Karpas-422 (cell line): ENCODE measurements around the gene RANGAP1. TPM values are rescaled to one million over a fixed set of nuclear protein-coding genes. Genes with fewer than 3 reads are reported as not detected.

Experiments
- DNase-seq: peaks from one replicate; pipeline ENCODE4 v3.0.0-alpha.2; 2015
- H2AFZ ChIP-seq: fragments of 200-600 bp; sonication (generic); 2 replicates; pipeline ENCODE4 v1.6.1; 2014; ENCODE audit warnings: antibody characterized with exemption, low read length, mixed read lengths
- H3K27ac ChIP-seq: fragments of 200-600 bp; sonication (generic); 2 replicates; pipeline ENCODE4 v1.5.1; 2014; ENCODE audit warnings: mild to moderate bottlenecking, low read length, moderate library complexity
- H3K27me3 ChIP-seq: fragments of 200-600 bp; sonication (generic); 2 replicates; pipeline ENCODE4 v1.6.1; 2014; ENCODE audit warnings: low read length, mixed read lengths
- H3K36me3 ChIP-seq: fragments of 200-600 bp; sonication (generic); 2 replicates; pipeline ENCODE4 v1.6.1; 2014; ENCODE audit warnings: low read length, mixed read lengths; ENCODE audit not compliant: insufficient read depth
- H3K4me1 ChIP-seq: fragments of 200-600 bp; sonication (generic); 2 replicates; pipeline ENCODE4 v1.6.1; 2014; ENCODE audit warnings: mild to moderate bottlenecking, low read length, mixed read lengths
- H3K4me2 ChIP-seq: fragments of 200-600 bp; sonication (generic); 2 replicates; pipeline ENCODE4 v1.6.1; 2014; ENCODE audit warnings: low read length, low read depth, mild to moderate bottlenecking; ENCODE audit not compliant: poor library complexity, severe bottlenecking
- H3K4me3 ChIP-seq: fragments of 200-600 bp; sonication (generic); 2 replicates; pipeline ENCODE4 v1.5.1; 2014; ENCODE audit warnings: mild to moderate bottlenecking, antibody characterized with exemption, low read length, mixed read lengths
- H3K79me2 ChIP-seq: fragments of 200-600 bp; sonication (generic); 2 replicates; pipeline ENCODE4 v1.6.1; 2014; ENCODE audit warnings: mild to moderate bottlenecking, low read length, mixed read lengths
- H3K9ac ChIP-seq: fragments of 200-600 bp; sonication (generic); 2 replicates; pipeline ENCODE4 v1.6.0; 2014; ENCODE audit warnings: low read length
- H3K9me2 ChIP-seq: fragments of 200-600 bp; sonication (generic), shearing (Covaris generic); replicated peaks from 2 replicates; pipeline ENCODE4 v1.6.0; 2014; ENCODE audit warnings: mild to moderate bottlenecking, low read length, moderate library complexity; ENCODE audit not compliant: insufficient read depth
- H3K9me3 ChIP-seq: fragments of 300-700, 200-600 bp; sonication (generic); 2 replicates; pipeline ENCODE4 v1.6.1; 2014; ENCODE audit warnings: low read length, mixed read lengths
- H4K20me1 ChIP-seq: fragments of 200-600 bp; sonication (generic); 2 replicates; pipeline ENCODE4 v1.6.1; 2014; ENCODE audit warnings: mild to moderate bottlenecking, antibody characterized with exemption, low read length, low read depth; ENCODE audit not compliant: insufficient read depth
- total RNA-seq: library from RNA; depleted of rRNA; stranded (reverse); fragments of >200 nt; shearing (Covaris generic); gene quantifications from 2 replicates; pipeline ENCODE4 v1.2.3, GENCODE V29; 2014; ENCODE audit warnings: low replicate concordance

The RANGAP1 gene
- total RNA-seq, 1 experiment from 2014 or later = 26.3 TPM

GRCh38 chr22:41324821-41325528 lies 39.0 kb upstream of the RANGAP1 start:
- Histone ChIP-seq H4K20me1 (no peaks in the 10 kb centered on the region), H3K27me3 (no peaks in the 10 kb centered on the region), H3K79me2 (0 out of 2 replicates have a peak, but pooled peaks cover 3% of the 10 kb centered on the region), H3K4me1 (no peaks in the 10 kb centered on the region), H3K9ac (no peak overlapping the region), H3K9me3 (no peaks in the 10 kb centered on the region), H2AFZ (no peak overlapping the region), H3K36me3 (no peaks in the 10 kb centered on the region), H3K27ac (no peak overlapping the region), H3K9me2 (no peaks in the 10 kb centered on the region), H3K4me2 (no peak overlapping the region), H3K4me3 (no peak overlapping the region)
- no peak for DNase-seq

GRCh38 chr22:41320416-41321240 lies 34.6 kb upstream of the RANGAP1 start:
- Histone ChIP-seq H3K27me3 (no peaks in the 10 kb centered on the region), H3K9me2 (no peaks in the 10 kb centered on the region), H3K36me3 (no peaks in the 10 kb centered on the region), H3K27ac (no peak overlapping the region), H3K9me3 (no peaks in the 10 kb centered on the region), H3K4me3 (no peak overlapping the region), H3K4me2 (no peak overlapping the region), H3K4me1 (no peaks in the 10 kb centered on the region), H3K79me2 (peaks cover 25% of the 10 kb centered on the region), H3K9ac (no peak overlapping the region), H2AFZ (no peak overlapping the region), H4K20me1 (no peaks in the 10 kb centered on the region)
- no peak for DNase-seq

- H3K4me3 ChIP-seq = no peak overlapping the region
- no peaks in the 10 kb centered on the region for H3K4me1 ChIP-seq
- no peak overlapping the region for H3K9ac ChIP-seq
- 0 out of 2 replicates have a peak, but pooled peaks cover 3% of the 10 kb centered on the region for H4K20me1 ChIP-seq
- no peaks in the 10 kb centered on the region for H3K9me3 ChIP-seq
- no peak overlapping the region for H3K27ac ChIP-seq
- no peaks in the 10 kb centered on the region for H3K36me3 ChIP-seq
- no peak for DNase-seq
- no peak overlapping the region for H2AFZ ChIP-seq
- no peak overlapping the region for H3K4me2 ChIP-seq
- H3K9me2 ChIP-seq = no peaks in the 10 kb centered on the region
- H3K27me3 ChIP-seq = no peaks in the 10 kb centered on the region
- peaks cover 60% of the 10 kb centered on the region for H3K79me2 ChIP-seq
These were observed 29.6 kb upstream of the RANGAP1 start for GRCh38 chr22:41315586-41315985.

GRCh38 chr22:41314821-41315220 lies 28.8 kb upstream of the RANGAP1 start:
- no peak overlapping the region for H3K4me2 ChIP-seq
- no peak overlapping the region for H3K27ac ChIP-seq
- no peak overlapping the region for H3K9ac ChIP-seq
- H2AFZ ChIP-seq = no peak overlapping the region
- H3K27me3 ChIP-seq = no peaks in the 10 kb centered on the region
- no peaks in the 10 kb centered on the region for H3K9me3 ChIP-seq
- no peak overlapping the region for H3K4me3 ChIP-seq
- peaks cover 62% of the 10 kb centered on the region for H3K79me2 ChIP-seq
- no peaks in the 10 kb centered on the region for H3K4me1 ChIP-seq
- H3K36me3 ChIP-seq = no peaks in the 10 kb centered on the region
- no peak for DNase-seq
- no peaks in the 10 kb centered on the region for H3K9me2 ChIP-seq
- 0 out of 2 replicates have a peak, but pooled peaks cover 3% of the 10 kb centered on the region for H4K20me1 ChIP-seq

- Histone ChIP-seq H3K4me1 (no peaks in the 10 kb centered on the region), H3K27me3 (no peaks in the 10 kb centered on the region), H4K20me1 (peaks cover 8% of the 10 kb centered on the region; the same call in 1 of the 2 replicates), H3K9me3 (no peaks in the 10 kb centered on the region), H3K79me2 (peaks cover 71% of the 10 kb centered on the region), H3K4me2 (no peak overlapping the region), H3K27ac (no peak overlapping the region), H3K9me2 (no peaks in the 10 kb centered on the region), H3K4me3 (no peak overlapping the region), H3K9ac (no peak overlapping the region), H3K36me3 (peaks cover 10% of the 10 kb centered on the region; the same call in 1 of the 2 replicates), H2AFZ (no peak overlapping the region)
- DNase-seq = no peak
These were observed 25.5 kb upstream of the RANGAP1 start for GRCh38 chr22:41311487-41311886.

- Histone ChIP-seq H4K20me1 (peaks cover 8% of the 10 kb centered on the region; the same call in 1 of the 2 replicates), H3K4me3 (no peak overlapping the region)
These were observed 24.3 kb upstream of the RANGAP1 start for GRCh38 chr22:41310336-41310735.

GRCh38 chr22:41308544-41308947 lies 22.6 kb upstream of the RANGAP1 start:
- Histone ChIP-seq H4K20me1 (peaks cover 8% of the 10 kb centered on the region; the same call in 1 of the 2 replicates), H3K4me2 (no peak overlapping the region), H2AFZ (no peak overlapping the region), H3K9me2 (no peaks in the 10 kb centered on the region), H3K79me2 (peaks cover 86% of the 10 kb centered on the region), H3K9me3 (no peaks in the 10 kb centered on the region), H3K27me3 (no peaks in the 10 kb centered on the region), H3K27ac (no peak overlapping the region), H3K4me1 (peaks cover 6% of the 10 kb centered on the region), H3K9ac (no peak overlapping the region), H3K4me3 (no peak overlapping the region), H3K36me3 (peaks cover 10% of the 10 kb centered on the region; the same call in 1 of the 2 replicates)
- no peak for DNase-seq

More at GRCh38 chr22:41310336-41310735, 24.3 kb upstream of the RANGAP1 start:
- no peak for DNase-seq
- H3K4me2 ChIP-seq = no peak overlapping the region
- H3K36me3 ChIP-seq = peaks cover 10% of the 10 kb centered on the region; the same call in 1 of the 2 replicates
- no peaks in the 10 kb centered on the region for H3K27me3 ChIP-seq
- H3K27ac ChIP-seq = no peak overlapping the region
- no peaks in the 10 kb centered on the region for H3K9me3 ChIP-seq
- H3K79me2 ChIP-seq = peaks cover 76% of the 10 kb centered on the region
- no peak overlapping the region for H2AFZ ChIP-seq
- no peaks in the 10 kb centered on the region for H3K4me1 ChIP-seq
- H3K9ac ChIP-seq = no peak overlapping the region
- H3K9me2 ChIP-seq = no peaks in the 10 kb centered on the region

GRCh38 chr22:41308054-41308453 lies 22.1 kb upstream of the RANGAP1 start:
- peaks cover 11% of the 10 kb centered on the region for H3K4me1 ChIP-seq
- peaks cover 86% of the 10 kb centered on the region for H3K79me2 ChIP-seq
- no peak overlapping the region for H3K27ac ChIP-seq
- DNase-seq = no peak
- H3K9me2 ChIP-seq = no peaks in the 10 kb centered on the region
- H3K9ac ChIP-seq = no peak overlapping the region
- peaks cover 10% of the 10 kb centered on the region; the same call in 1 of the 2 replicates for H3K36me3 ChIP-seq
- no peak overlapping the region for H3K4me2 ChIP-seq
- no peak overlapping the region for H2AFZ ChIP-seq
- H4K20me1 ChIP-seq = peaks cover 8% of the 10 kb centered on the region; the same call in 1 of the 2 replicates
- H3K9me3 ChIP-seq = no peaks in the 10 kb centered on the region
- no peaks in the 10 kb centered on the region for H3K27me3 ChIP-seq
- no peak overlapping the region for H3K4me3 ChIP-seq
